Progenitor cell of endocrine pancreas (in vitro differentiated cells): ENCODE results near the gene TPD52L1. TPM values are rescaled to one million over a fixed set of nuclear protein-coding genes. Genes with fewer than 3 reads are reported as not detected.

Experiments
- DNase-seq: peaks from one replicate; pipeline ENCODE4 v3.0.0; 2021; ENCODE audit warnings: low spot score; ENCODE audit not compliant: unreplicated experiment
- H3K27ac Mint-ChIP-seq: 2 replicates; pipeline ENCODE4 v1.8.0; 2021; ENCODE audit warnings: mild to moderate bottlenecking, moderate library complexity, mixed read lengths
- H3K27me3 Mint-ChIP-seq: 2 replicates; pipeline ENCODE4 v1.8.0; 2021; ENCODE audit warnings: mixed read lengths
- H3K36me3 Mint-ChIP-seq: 2 replicates; pipeline ENCODE4 v1.8.0; 2022; ENCODE audit warnings: mixed read lengths; ENCODE audit not compliant: insufficient read depth
- H3K4me1 Mint-ChIP-seq: 2 replicates; pipeline ENCODE4 v1.8.0; 2021; ENCODE audit warnings: low read depth, mixed read lengths
- H3K4me3 Mint-ChIP-seq: 2 replicates; pipeline ENCODE4 v1.8.0; 2021; ENCODE audit warnings: low read depth, mild to moderate bottlenecking, moderate library complexity, mixed read lengths
- H3K9me3 Mint-ChIP-seq: 2 replicates; pipeline ENCODE4 v1.8.0; 2021; ENCODE audit warnings: low read depth, mixed read lengths
- CTCF ChIP-seq: fragments of 200-600 bp; sonication (generic); IDR thresholded peaks from one replicate; pipeline ENCODE4 v1.5.0; 2021; ENCODE audit warnings: antibody characterized with exemption, mild to moderate bottlenecking; ENCODE audit not compliant: unreplicated experiment
- total RNA-seq: library from RNA; stranded (reverse); gene quantifications from 2 replicates; pipeline ENCODE4 v1.2.1, GENCODE V29; 2021

Gene TPD52L1
- total RNA-seq, 1 donor from 2014 or later, result 33.8 TPM

DNA sequence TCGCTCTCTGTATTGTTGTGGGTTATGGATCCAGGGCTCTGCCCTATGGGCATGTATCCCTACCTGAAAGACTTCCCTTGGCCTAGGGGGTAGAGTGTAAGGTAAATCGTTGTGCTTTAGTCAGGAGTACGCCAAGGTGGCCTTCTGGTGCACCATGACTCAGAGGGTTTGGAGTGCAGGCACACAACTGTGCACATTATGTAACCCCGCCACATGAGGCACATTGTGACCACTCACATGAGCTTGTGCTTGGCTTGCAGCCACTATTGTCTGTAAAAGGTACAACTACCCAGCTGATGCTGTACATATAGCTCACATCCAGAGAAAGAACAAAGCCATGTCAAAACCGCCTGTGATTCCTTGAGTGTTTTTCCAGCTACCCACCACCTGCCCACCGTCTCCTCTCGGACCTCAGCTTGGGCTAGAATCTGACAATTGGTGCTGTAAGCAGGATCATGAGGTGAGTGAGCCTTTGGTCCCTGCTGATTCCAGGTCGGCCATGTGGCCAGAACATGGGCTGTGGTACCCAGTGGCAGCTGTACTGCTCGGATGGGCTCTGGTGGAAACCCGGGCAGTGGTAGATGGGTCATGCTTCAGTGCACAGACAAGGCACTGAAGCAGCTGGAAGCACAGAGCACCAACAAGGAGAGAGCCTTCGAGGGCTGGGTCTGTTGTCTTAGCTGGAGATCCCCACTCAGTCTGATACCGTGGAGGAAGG is 114.4 kb downstream of the TPD52L1 start:
- no peak for DNase-seq
- H3K36me3 Mint-ChIP-seq, result peaks cover 5% of the 10 kb centered on the region
- no peak overlapping the region for H3K27ac Mint-ChIP-seq
- no peaks in the 10 kb centered on the region for H3K4me1 Mint-ChIP-seq
- no peaks in the 10 kb centered on the region for H3K27me3 Mint-ChIP-seq
- no peaks in the 10 kb centered on the region for H3K9me3 Mint-ChIP-seq
- no peak overlapping the region for H3K4me3 Mint-ChIP-seq
- no peak for TF ChIP-seq CTCF

DNA sequence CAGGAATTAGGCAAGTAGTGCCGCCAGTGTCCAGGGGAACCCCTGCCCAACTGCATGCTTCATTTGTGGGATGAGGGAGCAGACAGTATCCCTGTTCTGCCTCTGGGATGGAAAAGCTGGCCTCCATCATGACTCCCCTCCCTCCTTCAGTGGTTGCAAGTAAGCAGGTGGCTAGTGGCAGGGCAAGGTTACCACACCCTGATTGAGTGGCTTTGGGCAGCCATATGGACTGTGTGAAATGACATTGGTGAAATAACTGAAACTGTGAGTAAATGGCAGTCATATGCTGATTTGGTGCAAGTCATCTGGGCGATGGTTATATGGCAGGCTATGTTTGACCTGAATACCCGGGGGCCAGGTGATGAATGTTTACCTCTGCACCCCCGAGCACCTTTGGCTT is 115.2 kb downstream of the TPD52L1 start:
- no peak overlapping the region for H3K27ac Mint-ChIP-seq
- no peaks in the 10 kb centered on the region for H3K4me1 Mint-ChIP-seq
- TF ChIP-seq CTCF, result no peak
- DNase-seq, result no peak
- H3K9me3 Mint-ChIP-seq, result no peaks in the 10 kb centered on the region
- H3K36me3 Mint-ChIP-seq, result peaks cover 6% of the 10 kb centered on the region
- H3K4me3 Mint-ChIP-seq, result no peak overlapping the region
- no peaks in the 10 kb centered on the region for H3K27me3 Mint-ChIP-seq

GRCh38 chr6:125269328-125269985 is 115.9 kb downstream of the TPD52L1 start:
- Mint-ChIP-seq H3K9me3 (no peaks in the 10 kb centered on the region), H3K4me1 (no peaks in the 10 kb centered on the region), H3K36me3 (peaks cover 6% of the 10 kb centered on the region), H3K4me3 (no peak overlapping the region), H3K27me3 (no peaks in the 10 kb centered on the region), H3K27ac (no peak overlapping the region)
- no peak for TF ChIP-seq CTCF
- DNase-seq, result no peak

- H3K4me1 Mint-ChIP-seq, result no peaks in the 10 kb centered on the region
- no peak for DNase-seq
- no peak overlapping the region for H3K27ac Mint-ChIP-seq
- H3K27me3 Mint-ChIP-seq, result no peaks in the 10 kb centered on the region
- TF ChIP-seq CTCF, result no peak
- peaks cover 4% of the 10 kb centered on the region for H3K36me3 Mint-ChIP-seq
- no peak overlapping the region for H3K4me3 Mint-ChIP-seq
- no peaks in the 10 kb centered on the region for H3K9me3 Mint-ChIP-seq
Measured at GRCh38 chr6:125270380-125270779, 116.8 kb downstream of the TPD52L1 start.

- Mint-ChIP-seq H3K27ac (no peak overlapping the region), H3K27me3 (no peaks in the 10 kb centered on the region), H3K4me1 (no peaks in the 10 kb centered on the region), H3K9me3 (no peaks in the 10 kb centered on the region), H3K36me3 (peaks cover 6% of the 10 kb centered on the region), H3K4me3 (no peak overlapping the region)
- DNase-seq, result no peak
- TF ChIP-seq CTCF, result no peak
Measured at GRCh38 chr6:125271486-125272159, 118.0 kb downstream of the TPD52L1 start.
